Epithelial cell of proximal tubule (primary cell): ENCODE measurements around the gene CHD6. TPM values are rescaled to one million over a fixed set of nuclear protein-coding genes. Genes with fewer than 3 reads are reported as not detected.

Source experiments
- DNase-seq: peaks from one replicate; pipeline ENCODE4 v3.0.0-alpha.2; 2011; ENCODE audit warnings: low read depth
- H3K4me3 ChIP-seq: 2 replicates; pipeline ENCODE4 v1.5.1; 2011; ENCODE audit warnings: low read depth, mild to moderate bottlenecking, low read length
- total RNA-seq: library from RNA; depleted of rRNA; stranded (reverse); fragments of >200 nt; gene quantifications from 2 replicates; pipeline ENCODE4 v1.2.3, GENCODE V29; 2015
- TF ChIP-seq, protein P1 (sequence below): conservative IDR thresholded peaks from 2 replicates; pipeline ENCODE4 v1.5.1; 2012; ENCODE audit warnings: low read depth, mild to moderate bottlenecking, low read length

The CHD6 gene
- total RNA-seq, 1 donor from 2014 or later = 22.3 TPM

DNA sequence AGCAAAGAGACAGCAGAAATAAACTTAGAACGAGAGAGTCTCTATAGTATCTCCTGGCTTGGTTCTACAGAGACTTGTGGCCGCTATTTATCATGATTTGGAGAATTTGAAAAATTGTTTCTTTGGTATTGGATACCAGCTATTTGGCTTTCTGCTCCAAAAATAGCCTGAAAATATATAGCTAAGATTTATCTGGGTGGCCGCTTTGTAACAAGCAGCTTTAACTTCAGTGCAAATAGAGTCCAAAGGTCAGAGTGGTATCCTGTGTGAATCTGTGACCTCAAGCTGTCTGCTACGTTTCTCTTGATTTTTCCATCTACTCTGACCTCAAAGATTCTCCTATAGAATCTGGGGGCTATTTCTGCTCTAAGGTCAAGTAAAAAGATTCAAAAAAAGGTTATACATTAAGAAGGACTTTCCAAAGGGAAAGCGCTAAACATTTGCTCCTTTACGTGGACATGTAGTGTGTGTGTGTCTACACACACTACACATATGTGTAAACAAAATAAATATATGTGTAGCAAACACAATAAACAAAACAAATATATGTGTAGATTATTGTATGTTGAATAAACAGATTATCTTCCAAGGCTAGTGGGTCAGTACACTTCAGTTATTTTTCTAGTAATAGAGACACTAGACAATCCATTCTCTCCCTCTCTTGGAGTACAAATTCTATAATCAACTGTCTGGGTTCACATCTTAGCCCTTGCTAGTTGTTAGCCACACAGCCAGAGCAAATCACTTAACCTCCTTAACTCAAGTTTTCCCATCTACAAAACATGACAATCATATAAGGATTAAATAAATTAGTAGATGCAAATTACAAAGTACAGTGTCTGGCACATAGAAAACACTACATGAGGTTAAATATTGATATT lies 40.8 kb downstream of the CHD6 start:
- TF ChIP-seq, protein P1, sequence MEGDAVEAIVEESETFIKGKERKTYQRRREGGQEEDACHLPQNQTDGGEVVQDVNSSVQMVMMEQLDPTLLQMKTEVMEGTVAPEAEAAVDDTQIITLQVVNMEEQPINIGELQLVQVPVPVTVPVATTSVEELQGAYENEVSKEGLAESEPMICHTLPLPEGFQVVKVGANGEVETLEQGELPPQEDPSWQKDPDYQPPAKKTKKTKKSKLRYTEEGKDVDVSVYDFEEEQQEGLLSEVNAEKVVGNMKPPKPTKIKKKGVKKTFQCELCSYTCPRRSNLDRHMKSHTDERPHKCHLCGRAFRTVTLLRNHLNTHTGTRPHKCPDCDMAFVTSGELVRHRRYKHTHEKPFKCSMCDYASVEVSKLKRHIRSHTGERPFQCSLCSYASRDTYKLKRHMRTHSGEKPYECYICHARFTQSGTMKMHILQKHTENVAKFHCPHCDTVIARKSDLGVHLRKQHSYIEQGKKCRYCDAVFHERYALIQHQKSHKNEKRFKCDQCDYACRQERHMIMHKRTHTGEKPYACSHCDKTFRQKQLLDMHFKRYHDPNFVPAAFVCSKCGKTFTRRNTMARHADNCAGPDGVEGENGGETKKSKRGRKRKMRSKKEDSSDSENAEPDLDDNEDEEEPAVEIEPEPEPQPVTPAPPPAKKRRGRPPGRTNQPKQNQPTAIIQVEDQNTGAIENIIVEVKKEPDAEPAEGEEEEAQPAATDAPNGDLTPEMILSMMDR = no peak
- no peak for DNase-seq

DNA sequence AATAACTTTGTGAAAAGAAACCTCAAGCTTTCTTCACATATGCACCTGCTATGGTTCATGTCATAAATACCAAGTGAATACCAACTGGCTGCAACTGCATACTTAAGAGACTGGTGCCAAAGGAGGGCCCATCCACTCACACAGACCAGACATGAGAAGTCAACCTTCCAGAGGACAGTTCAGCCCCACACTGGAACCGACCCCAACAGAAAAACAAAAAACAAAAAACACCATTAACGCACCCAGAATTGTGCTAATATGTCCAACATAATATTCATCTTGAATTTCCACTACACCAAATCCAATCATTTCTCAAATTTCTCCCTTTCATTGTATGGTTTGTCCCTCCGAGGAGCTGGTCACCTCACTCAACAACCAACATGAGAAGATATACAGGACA lies 42.8 kb downstream of the CHD6 start:
- no peak for DNase-seq
- TF ChIP-seq, protein P1 = no peak

More for the DNA sequence above, 40.8 kb downstream of the CHD6 start:
- H3K4me3 ChIP-seq = no peak overlapping the region

DNA sequence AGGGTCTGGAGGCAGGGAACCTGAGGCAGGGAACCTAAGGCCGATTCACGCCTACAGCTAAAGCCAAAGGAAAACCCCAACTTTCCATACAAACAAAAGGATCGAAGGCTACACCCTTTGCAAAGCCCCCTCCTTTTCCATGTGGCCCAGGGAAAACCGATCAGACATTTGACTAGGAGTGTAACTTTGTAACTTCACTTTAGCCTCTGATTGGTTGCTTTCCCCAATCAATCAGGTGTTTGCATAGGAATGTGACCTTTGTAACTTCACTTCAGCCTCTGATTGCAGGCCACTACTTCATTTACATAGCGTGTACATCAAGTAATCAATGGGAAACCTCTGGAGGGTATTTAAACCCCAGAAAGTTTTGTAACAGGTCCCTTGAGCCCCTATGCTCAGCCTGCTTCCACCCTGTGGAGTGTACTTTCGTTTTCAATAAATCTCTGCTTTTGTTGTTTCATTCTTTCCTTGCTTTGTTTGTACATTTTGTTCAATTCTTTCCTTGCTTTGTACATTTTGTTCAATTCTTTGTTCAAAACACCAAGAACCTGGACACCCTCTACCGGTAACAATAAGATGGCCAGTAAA lies 43.3 kb downstream of the CHD6 start:
- H3K4me3 ChIP-seq = no peak overlapping the region

More for the DNA sequence above, 42.8 kb downstream of the CHD6 start:
- no peak overlapping the region for H3K4me3 ChIP-seq

DNA sequence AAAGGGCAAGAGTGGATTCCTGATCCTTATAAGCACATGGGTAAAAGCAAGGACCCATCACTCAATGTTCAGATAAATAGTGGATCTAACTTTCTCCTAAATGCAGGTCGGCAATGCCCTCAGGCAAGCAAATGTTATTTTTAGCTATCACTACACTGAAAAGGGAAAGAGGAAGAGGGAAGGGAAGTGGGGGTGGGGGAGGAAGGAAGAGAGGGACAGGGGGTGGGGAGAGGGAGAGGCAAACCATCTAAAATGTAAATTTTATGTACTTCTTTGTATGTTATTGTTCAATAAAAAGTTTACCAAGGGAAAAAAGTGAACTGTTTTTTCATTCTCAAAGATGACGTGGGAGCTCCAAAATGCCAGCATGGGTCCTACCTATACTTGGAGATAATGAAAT lies 44.2 kb downstream of the CHD6 start:
- DNase-seq = no peak

More for the DNA sequence above, 43.3 kb downstream of the CHD6 start:
- DNase-seq = no peak
- TF ChIP-seq, protein P1 = no peak

DNA sequence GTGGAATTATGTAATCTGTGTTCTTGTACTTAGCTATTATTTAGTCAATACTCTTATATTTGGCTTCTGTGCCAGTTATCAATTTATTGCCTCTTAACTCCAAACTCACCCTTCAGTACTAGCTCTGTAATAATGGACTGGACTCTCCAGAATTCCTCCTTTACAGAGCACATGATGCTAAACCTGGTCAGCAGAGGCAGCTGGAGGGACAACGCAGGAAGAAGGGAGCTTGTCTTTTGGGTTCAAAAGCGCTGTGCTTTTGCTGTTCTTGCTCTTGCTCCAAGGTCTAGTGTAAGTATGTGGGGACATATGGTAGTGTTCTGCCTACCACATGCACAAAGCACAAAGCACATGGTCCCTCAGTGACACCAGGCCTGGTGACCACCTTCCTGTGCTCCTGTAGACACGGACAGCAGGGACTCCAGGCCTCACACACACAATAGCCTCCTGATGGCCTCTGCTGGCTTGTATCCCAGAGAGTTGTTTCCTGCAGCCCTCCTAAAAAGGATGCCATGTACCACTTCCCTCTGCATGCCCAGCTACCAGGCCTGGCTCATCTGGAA lies 46.1 kb downstream of the CHD6 start:
- no peak for DNase-seq
- TF ChIP-seq, protein P1 = peak; percentile 76
- no peak overlapping the region for H3K4me3 ChIP-seq

More for the DNA sequence above, 44.2 kb downstream of the CHD6 start:
- H3K4me3 ChIP-seq = no peak overlapping the region
- TF ChIP-seq, protein P1 = no peak

DNA sequence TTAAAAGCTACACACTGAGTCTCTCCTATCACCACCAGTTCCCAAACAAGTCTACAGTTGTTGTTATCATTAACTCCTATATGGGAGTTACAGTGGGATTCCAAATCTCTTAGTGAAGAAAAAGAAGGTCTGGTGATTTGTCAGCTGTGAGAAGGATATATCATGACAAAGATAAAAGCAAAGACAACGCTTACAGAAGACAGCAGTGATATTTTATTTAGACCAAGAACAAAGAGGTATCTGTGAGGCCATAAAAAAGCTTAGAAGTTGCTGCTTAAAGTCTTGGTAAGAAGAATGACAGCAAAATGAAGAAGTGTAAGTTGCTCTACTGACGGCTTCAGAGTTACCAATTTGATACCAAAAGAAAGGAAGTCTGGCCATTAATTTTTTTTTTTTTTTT lies 47.2 kb downstream of the CHD6 start:
- H3K4me3 ChIP-seq = no peak overlapping the region
- DNase-seq = no peak
- TF ChIP-seq, protein P1 = no peak
